ENCODE data around the gene CFHR4.
A peak's percentile ranks its signal among the peaks of the same experiment; 100 is the strongest.
"Not testable (repeated sequence)": the region's sequence is repeated elsewhere in the genome, so short reads cannot be mapped to it uniquely, and the experiment has no call there.

CFHR4 gene

DNA sequence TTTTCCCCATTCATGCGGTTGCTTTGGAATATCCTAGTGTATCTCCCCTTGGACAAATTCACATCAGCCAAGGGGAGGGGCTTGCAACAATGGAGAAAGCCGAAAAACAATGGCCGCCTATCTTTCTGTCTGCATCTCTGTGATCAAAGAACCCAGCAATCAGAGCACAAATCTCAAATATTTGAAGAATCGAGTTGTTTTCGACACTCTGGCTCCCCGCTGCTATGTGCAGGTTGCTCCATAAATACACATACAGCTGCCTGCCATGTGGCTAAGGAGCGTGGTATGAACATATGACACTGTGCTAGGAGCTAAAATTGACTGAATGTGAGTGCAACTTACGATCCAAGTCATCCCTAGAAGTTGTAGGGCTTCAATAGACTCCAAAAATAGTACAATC lies 8.5 kb downstream of the CFHR4 start:
- H3K4me3 ChIP-seq (replicated peaks in 1 of 2; ENCODE audit: low read depth in 2 of 2, low read length in 2 of 2) = no peak overlapping the region
- DNase-seq (ENCODE audit: low read depth in 2 of 2) = no peak
- TF ChIP-seq, protein P1, sequence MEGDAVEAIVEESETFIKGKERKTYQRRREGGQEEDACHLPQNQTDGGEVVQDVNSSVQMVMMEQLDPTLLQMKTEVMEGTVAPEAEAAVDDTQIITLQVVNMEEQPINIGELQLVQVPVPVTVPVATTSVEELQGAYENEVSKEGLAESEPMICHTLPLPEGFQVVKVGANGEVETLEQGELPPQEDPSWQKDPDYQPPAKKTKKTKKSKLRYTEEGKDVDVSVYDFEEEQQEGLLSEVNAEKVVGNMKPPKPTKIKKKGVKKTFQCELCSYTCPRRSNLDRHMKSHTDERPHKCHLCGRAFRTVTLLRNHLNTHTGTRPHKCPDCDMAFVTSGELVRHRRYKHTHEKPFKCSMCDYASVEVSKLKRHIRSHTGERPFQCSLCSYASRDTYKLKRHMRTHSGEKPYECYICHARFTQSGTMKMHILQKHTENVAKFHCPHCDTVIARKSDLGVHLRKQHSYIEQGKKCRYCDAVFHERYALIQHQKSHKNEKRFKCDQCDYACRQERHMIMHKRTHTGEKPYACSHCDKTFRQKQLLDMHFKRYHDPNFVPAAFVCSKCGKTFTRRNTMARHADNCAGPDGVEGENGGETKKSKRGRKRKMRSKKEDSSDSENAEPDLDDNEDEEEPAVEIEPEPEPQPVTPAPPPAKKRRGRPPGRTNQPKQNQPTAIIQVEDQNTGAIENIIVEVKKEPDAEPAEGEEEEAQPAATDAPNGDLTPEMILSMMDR (IDR thresholded peaks at IDR 0.05; ENCODE audit: low read depth, low read length) = no peak

DNA sequence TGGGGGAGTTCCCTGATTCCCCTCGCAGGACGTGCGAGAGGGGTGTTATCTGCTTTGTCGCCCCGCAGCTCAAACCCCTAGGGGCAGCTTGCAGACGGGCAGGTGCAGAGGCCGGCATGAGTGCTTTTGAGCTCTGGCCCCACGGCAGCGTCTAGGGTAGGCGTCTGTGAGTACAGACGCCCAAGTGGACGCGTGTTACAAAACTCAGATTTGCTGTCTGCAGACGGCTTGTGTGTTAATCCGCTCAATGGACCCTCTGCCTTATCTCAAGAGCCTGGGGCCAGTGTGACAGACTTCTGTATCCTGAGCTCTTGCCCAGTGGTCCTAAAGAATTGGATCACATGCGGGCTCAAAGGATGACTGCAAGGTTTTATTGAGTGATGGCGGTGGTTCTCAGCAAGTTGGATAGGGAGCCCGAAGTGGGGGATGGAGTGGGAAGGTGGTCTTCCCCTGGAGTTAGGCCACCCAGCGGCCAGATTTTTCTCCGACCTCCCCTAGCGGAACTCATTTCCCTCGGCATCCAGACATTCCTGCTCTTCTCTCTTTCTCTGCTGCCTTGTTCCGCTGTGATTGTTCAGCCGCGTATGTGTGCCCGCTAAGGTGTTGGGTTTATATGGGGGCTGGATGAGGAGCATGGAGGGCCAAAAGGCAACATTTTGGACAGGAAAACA lies 9.4 kb downstream of the CFHR4 start:
- peak in 1 of 2 donors; percentile 11 for DNase-seq (ENCODE audit: low read depth in 2 of 2)
- TF ChIP-seq, protein P1 (IDR thresholded peaks at IDR 0.05; ENCODE audit: low read depth, low read length) = peak; percentile 12
- H3K4me3 ChIP-seq (replicated peaks in 1 of 2; ENCODE audit: low read depth in 2 of 2, low read length in 2 of 2) = peak overlapping the region; percentile 8 to 36

DNA sequence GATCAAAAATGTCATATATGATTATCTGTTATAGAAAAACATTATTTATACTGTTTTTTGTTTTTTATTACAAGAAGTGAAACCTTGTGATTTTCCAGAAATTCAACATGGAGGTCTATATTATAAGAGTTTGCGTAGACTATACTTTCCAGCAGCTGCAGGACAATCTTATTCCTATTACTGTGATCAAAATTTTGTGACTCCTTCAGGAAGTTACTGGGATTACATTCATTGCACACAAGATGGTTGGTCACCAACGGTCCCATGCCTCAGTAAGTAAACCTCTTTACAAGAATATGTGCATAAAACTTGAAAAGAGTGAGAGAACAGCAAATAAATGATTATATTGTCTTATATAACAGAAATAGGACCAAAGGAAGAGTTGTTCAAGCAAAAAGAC lies 14.5 kb downstream of the CFHR4 start:
- DNase-seq (ENCODE audit: low read depth in 2 of 2) = no peak
- H3K4me3 ChIP-seq (replicated peaks in 1 of 2; ENCODE audit: low read depth in 2 of 2, low read length in 2 of 2) = no peak overlapping the region
- TF ChIP-seq, protein P1 (IDR thresholded peaks at IDR 0.05; ENCODE audit: low read depth, low read length) = no peak

DNA sequence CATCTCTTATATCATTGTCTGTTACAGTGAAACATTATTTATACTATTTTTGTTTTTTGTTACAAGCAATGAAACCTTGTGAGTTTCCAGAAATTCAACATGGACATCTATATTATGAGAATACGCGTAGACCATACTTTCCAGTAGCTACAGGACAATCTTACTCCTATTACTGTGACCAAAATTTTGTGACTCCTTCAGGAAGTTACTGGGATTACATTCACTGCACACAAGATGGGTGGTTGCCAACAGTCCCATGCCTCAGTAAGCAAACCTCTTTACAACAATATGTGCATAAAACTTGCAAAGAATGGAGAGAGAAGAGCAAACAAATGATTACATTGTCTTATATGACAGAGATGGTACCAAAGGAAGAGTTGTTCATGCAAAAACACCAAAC lies 22.4 kb downstream of the CFHR4 start:
- H3K4me3 ChIP-seq (replicated peaks in 1 of 2; ENCODE audit: low read depth in 2 of 2, low read length in 2 of 2) = no peak overlapping the region
- DNase-seq (ENCODE audit: low read depth in 2 of 2) = peak; percentile 10 to 14
- TF ChIP-seq, protein P1 (IDR thresholded peaks at IDR 0.05; ENCODE audit: low read depth, low read length) = no peak

DNA sequence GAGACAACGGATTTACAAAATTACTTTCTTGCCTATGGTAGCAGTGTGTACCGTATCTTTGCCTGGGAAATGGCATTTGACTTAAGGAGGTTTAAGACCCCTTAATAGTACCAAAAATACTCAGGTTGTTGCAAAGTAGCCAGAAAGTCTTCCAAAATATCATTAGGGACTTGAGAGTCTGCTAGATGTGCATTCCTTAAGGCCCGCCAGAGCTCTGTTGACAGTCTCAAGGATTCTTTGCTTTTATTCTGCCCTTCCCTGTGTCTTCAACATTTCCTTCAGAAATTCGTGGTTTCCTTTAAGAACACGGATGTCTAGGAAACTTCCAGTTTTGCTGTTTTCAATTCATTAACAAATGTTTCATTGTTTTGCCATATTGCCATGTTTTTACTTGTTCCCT lies 24.4 kb downstream of the CFHR4 start:
- DNase-seq (ENCODE audit: low read depth in 2 of 2); H3K4me3 ChIP-seq (replicated peaks in 1 of 2; ENCODE audit: low read depth in 2 of 2, low read length in 2 of 2): not testable (repeated sequence)

DNA sequence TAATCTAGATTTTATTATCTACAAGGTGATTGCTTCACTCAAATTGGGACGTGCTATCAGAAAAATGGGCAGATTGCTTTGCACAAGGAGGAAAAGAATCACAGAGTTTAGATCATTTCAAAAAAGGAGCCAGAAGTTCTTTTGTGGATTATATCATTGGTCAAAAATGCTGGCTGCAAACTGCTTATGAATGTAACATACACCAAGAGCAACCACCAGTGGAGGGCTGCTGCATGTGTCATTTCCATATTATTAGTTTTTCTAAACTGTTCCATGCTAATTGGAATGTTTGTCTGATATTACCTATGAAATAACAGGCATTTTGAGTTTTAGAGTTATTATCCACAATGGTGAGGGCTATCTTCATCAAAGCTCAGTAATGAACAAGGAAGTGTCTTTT lies 39.0 kb downstream of the CFHR4 start:
- H3K4me3 ChIP-seq (replicated peaks in 1 of 2; ENCODE audit: low read depth in 2 of 2, low read length in 2 of 2) = not testable (repeated sequence)
- peak in 1 of 2 donors; percentile 2 for DNase-seq (ENCODE audit: low read depth in 2 of 2)

DNA sequence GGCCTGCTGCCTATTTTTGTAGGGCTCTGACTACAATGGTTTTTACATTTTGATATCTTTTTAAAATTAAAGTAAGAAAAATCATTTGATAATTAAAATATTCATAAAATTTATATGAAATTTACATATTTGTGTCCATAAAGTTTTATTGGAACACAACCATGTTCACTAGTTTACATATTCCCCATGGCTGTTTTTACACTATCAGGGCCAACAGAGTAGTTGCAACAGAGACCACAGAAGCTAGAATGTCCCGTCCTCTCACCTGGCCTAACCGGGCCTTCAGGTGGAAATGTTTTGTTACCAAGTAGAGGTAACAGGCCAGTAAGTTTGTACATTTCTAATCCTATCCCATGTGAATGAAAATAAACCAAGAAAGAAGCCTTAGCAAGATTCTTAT lies 45.0 kb downstream of the CFHR4 start:
- H3K4me3 ChIP-seq (replicated peaks in 1 of 2; ENCODE audit: low read depth in 2 of 2, low read length in 2 of 2); DNase-seq (ENCODE audit: low read depth in 2 of 2): not testable (repeated sequence)

DNA sequence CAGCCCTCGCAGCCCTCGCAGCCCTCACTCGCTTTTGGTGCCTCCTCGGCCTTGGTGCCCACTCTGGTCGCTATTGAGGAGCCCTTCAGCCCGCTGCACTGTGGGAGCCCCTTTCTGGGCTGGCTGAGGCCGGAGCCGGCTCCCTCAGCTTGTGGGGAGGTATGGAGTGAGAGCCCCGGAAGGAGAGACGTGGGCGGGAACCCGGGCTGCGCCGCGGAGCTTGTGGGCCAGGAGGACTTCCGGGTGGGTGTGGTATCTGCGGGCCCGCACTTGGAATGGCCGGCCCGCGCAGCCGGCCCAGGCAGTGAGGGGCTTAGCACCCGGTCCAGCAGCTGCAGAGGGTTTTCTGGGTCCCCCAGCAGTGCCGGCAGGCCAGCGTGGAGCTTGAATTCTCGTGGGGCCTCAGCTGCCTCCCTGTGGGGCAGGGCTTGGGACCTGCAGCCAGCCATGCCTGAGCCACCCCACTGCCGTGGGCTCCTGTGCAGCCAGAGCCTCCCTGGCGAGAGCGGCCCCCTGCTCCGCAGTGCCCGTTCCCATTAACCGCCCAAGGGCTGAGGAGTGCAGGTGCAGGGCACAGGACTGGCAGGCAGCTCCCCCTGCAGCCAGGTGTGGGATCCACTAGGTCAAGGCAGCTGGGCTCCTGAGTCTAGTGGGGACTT lies 45.8 kb downstream of the CFHR4 start:
- H3K4me3 ChIP-seq (replicated peaks in 1 of 2; ENCODE audit: low read depth in 2 of 2, low read length in 2 of 2) = no peak overlapping the region
- no peak for DNase-seq (ENCODE audit: low read depth in 2 of 2)
- TF ChIP-seq, protein P1 (IDR thresholded peaks at IDR 0.05; ENCODE audit: low read depth, low read length) = no peak

DNA sequence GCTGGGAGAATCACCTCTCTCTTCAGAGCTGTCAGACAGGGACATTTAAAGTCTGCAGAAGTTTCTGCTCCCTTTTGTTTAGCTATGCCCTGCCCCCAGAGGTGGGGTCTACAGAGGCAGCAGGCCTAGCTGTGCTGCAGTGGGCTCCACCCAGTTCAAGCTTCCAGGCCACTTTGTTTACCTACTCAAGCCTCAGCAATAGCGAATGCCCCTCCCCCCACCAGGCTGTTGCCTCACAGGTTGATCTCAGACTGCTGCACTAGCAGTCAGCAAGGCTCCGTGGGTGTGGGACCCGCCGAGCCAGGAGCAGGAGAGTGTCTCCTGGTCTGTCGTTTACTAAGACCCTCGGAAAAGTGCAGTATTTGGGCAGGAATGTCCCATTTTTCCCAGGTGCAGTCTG lies 53.6 kb downstream of the CFHR4 start:
- H3K4me3 ChIP-seq (replicated peaks in 1 of 2; ENCODE audit: low read depth in 2 of 2, low read length in 2 of 2); DNase-seq (ENCODE audit: low read depth in 2 of 2): not testable (repeated sequence)

DNA sequence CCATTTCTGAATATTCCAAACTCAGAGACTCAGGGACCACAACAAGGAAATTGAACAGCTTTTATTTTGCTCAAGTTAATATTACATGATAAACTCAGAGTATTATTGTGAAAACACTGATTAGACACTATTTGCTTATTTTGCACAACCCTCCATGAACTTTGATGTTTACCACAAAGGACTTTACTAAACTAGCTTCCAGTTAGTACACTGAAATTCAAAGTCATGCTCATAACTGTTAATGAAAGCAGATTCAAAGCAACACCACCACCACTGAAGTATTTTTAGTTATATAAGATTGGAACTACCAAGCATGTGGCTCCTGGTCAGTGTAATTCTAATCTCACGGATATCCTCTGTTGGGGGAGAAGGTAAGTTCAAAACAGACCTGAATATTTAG lies 55.7 kb downstream of the CFHR4 start, which contains the start of gene CFHR2:
TSS of gene CFHR2 (plus strand) at position 171 of the 400 bp plus-strand sequence. CDS start at position 314, 143 bp downstream.
- not testable (repeated sequence) for H3K4me3 ChIP-seq (replicated peaks in 1 of 2; ENCODE audit: low read depth in 2 of 2, low read length in 2 of 2); DNase-seq (ENCODE audit: low read depth in 2 of 2)

All from cardiac fibroblast (primary cell).